ENCODE results near the gene PRG3.
"Not testable (repeated sequence)": the region's sequence is repeated elsewhere in the genome, so short reads cannot be mapped to it uniquely, and the experiment has no call there.

The PRG3 gene

GRCh38 chr11:57390535-57390934, 9.6 kb upstream of the PRG3 start, which contains the start of gene PRG2:
Gene PRG2 (minus strand): TSS chr11:57390650. CDS start chr11:57389944, 706 bp downstream.
- DNase-seq (ENCODE audit: low read depth) = no peak

GRCh38 chr11:57387289-57388030, 6.5 kb upstream of the PRG3 start:
- DNase-seq (ENCODE audit: low read depth) = no peak

DNA sequence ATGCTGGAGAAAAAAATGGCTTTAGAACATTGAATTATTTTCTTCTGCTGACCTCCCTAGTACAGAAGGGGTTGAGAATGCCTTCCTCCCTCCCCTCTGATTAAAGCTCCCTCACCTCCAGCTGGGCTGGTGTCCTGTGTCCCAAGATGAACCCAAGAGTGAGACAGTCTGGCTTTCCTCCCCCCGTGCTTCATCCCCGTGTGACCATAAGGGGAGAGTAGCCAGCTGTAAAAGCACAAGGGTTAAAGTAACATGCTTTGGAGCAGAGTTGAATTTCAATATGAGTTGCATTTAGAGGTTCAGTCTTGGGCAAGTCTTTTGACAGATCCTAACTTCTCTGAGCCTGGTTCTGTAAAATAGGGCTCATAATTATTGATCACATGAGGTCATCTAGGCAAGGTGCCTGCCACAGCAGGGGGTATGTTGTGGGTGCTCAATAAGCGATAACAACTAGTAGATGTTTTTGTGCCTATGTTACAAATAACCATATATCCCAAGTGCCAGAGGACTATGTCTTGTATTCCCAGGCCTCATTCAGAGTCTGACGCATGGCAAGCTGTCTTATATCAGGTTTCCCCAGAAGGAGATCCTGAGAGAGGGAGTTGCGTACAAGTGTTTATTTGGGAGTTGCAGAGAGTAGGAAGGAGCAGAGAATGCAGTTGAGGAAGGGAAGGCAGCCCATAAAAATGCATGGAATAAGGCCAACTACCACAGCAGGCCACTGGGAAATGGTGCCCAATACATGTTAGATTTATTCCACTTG, 5.4 kb upstream of the PRG3 start:
- no peak for DNase-seq (ENCODE audit: low read depth)

- no peak for DNase-seq (ENCODE audit: low read depth)
Observed at GRCh38 chr11:57379732-57380131, 1.2 kb downstream of the PRG3 start.

DNA sequence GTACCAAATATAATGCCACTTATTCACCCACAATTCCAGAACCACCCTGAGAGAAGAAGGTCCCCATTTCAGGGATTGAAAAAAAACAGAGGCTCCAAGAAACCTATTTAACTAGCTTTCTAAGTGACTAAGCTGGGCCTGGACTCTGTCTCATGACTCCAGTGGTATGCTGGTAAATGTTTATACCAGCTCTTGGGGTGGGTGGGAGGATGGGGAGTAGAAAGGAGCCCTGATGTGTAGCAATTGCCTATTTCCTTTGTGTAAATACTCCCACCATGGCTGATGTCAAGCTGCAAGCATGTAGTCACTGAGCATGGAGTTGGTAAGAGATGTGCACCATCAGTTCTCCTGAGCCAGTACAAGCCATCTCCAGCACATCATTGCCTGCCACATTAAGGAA, 2.8 kb downstream of the PRG3 start:
- no peak for DNase-seq (ENCODE audit: low read depth)

- no peak for DNase-seq (ENCODE audit: low read depth)
Observed at GRCh38 chr11:57377107-57377506, 3.8 kb downstream of the PRG3 start.

- no peak for DNase-seq (ENCODE audit: low read depth)
Observed at GRCh38 chr11:57376095-57377090, 4.6 kb downstream of the PRG3 start.

DNA sequence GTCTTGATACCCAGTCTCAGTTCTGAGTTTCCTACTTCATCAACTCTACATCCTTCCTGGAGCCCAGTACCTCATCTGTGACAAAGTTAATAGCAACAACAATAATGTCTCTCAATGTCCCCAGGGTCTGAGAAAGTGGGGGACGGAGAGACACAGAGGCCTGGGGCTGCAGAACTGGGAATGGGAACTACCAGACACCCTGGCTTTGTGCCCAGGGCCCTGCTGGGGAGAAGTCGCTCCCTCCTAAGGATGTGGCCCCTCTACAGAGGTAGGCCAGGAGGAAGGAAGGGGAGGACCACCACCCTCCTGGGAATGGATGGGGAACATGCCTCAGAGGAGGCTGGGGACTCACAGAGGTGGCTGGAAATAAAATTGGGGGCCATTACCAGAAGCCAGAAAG, 5.5 kb downstream of the PRG3 start:
- no peak for DNase-seq (ENCODE audit: low read depth)

- no peak for DNase-seq (ENCODE audit: low read depth)
Observed at GRCh38 chr11:57374966-57375365, 6.0 kb downstream of the PRG3 start.

- no peak for DNase-seq (ENCODE audit: low read depth)
Observed at GRCh38 chr11:57373146-57373545, 7.8 kb downstream of the PRG3 start.

GRCh38 chr11:57370941-57371340, 10.0 kb downstream of the PRG3 start:
- no peak for DNase-seq (ENCODE audit: low read depth)

- DNase-seq (ENCODE audit: low read depth) = no peak
Observed at GRCh38 chr11:57370251-57370650, 10.7 kb downstream of the PRG3 start.

- DNase-seq (ENCODE audit: low read depth) = no peak
Observed at GRCh38 chr11:57368845-57369232, 12.1 kb downstream of the PRG3 start.

- no peak for DNase-seq (ENCODE audit: low read depth)
Observed at GRCh38 chr11:57368106-57368844, 12.7 kb downstream of the PRG3 start.

GRCh38 chr11:57364851-57365660, 15.9 kb downstream of the PRG3 start:
- no peak for DNase-seq (ENCODE audit: low read depth)

DNA sequence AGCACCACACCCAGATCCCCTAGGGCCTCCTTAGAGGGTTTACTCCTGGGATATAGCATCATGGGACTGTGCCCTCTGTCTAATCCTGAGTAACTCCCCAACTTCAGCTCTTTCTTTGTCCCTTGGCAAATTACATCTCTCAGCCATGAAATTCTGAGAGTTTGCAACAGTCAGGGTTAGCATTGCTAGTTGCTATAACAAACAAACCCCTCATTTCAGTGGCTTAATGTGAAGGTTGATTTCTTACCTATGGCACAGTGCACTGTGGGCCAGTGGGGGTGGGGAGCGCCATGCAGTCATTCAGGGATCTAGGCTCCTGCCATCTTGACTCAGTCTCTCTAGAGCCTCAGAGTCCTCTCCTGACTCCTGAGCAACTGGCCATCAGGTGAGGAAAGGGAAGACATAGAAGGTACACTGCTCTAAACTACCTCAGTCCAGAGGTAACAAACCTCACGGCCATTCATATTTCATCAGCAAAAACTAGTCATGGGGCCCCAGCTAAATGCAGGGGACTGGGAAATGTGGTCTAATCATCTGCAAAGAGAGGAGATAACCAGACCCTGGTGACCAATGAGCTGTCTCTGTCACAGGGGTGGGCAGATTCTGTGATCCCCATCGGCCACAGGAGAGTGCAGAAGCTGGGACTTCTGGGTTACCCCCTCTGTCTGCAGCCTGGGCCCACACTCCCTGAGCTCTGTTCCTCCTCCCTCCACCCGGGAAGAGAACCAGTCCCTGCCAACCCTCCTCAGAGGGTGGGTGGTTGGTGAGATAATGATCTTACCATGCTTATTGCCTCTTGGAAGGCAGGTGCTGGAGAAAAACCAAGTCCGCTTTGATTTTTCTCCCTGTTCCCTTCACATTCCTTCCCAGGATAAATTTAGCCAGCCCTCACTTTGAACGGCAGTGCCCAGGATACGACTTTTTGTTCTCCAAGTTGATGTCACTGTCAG, 17.5 kb downstream of the PRG3 start:
- DNase-seq (ENCODE audit: low read depth) = no peak

GRCh38 chr11:57361926-57362325, 19.0 kb downstream of the PRG3 start:
- DNase-seq (ENCODE audit: low read depth) = no peak

DNA sequence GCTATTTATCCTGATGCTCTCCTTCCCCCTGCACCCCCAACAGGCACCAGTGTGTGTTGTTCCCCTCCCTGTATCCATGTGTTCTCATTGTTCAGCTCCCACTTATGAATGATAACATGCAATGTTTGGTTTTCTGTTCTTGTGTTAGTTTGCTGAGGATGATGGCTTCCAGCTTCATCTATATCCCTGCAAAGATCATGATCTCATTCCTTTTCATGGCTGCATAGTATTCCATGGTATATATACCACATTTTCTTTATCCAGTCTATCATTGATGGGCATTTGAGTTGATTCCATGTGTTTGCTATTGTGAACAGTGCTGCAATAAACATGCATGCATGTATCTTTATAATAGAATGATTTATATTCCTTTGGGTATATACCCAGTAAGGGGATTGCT, 19.5 kb downstream of the PRG3 start:
- DNase-seq (ENCODE audit: low read depth) = not testable (repeated sequence)

DNA sequence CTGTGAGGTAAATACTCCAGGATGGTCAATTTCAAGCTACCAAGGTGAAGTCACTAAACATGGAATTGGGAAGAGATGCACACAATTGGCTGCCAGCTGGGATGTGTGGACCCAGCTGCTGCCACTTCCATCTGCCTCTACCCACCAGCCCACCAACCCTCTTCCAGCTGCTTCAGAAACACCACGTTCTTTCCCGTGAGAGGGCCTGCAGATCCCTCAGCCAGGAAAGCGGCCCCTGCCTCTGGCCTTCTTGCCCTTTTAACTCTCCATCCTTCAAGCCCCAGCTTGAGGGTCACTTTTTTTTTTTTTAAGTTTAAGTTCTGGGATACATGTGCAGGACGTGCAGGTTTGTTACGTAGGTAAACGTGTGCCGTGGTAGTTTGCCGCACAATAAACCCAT, 20.0 kb downstream of the PRG3 start:
- DNase-seq (ENCODE audit: low read depth) = no peak

Data from T follicular helper cell (primary cell).